Choroid plexus epithelial cell (primary cell): ENCODE data around the gene RPAP3.

Source experiments
- DNase-seq: peaks from one replicate; pipeline ENCODE4 v3.0.0-alpha.2; 2010; ENCODE audit warnings: low read depth
- H3K4me3 ChIP-seq: 2 replicates; pipeline ENCODE4 v1.5.1; 2011; ENCODE audit warnings: low read depth, mild to moderate bottlenecking, control low read depth, low read length, moderate library complexity
- CTCF ChIP-seq: conservative IDR thresholded peaks from 2 replicates; pipeline ENCODE4 v1.5.1; 2011; ENCODE audit warnings: low read depth, mild to moderate bottlenecking, control low read depth, inconsistent platforms, low read length, moderate library complexity

RPAP3 gene

GRCh38 chr12:47743311-47743860 is 37.6 kb upstream of the RPAP3 start:
- no peak for TF ChIP-seq CTCF
- DNase-seq = no peak
- no peak overlapping the region for H3K4me3 ChIP-seq

GRCh38 chr12:47742253-47742825 is 36.5 kb upstream of the RPAP3 start:
- peak; percentile 37 for DNase-seq
- no peak overlapping the region for H3K4me3 ChIP-seq
- peak; percentile 99 for TF ChIP-seq CTCF

GRCh38 chr12:47741340-47741703 is 35.5 kb upstream of the RPAP3 start:
- no peak overlapping the region for H3K4me3 ChIP-seq

GRCh38 chr12:47740606-47741339 is 34.9 kb upstream of the RPAP3 start:
- no peak for DNase-seq
- no peak for TF ChIP-seq CTCF
- H3K4me3 ChIP-seq = no peak overlapping the region

More at GRCh38 chr12:47741340-47741703, 35.5 kb upstream of the RPAP3 start:
- no peak for TF ChIP-seq CTCF
- DNase-seq = no peak

- no peak overlapping the region for H3K4me3 ChIP-seq
- no peak for DNase-seq
- no peak for TF ChIP-seq CTCF
Measured at GRCh38 chr12:47739979-47740378, 34.1 kb upstream of the RPAP3 start.

GRCh38 chr12:47739297-47739696 is 33.5 kb upstream of the RPAP3 start:
- no peak for TF ChIP-seq CTCF
- DNase-seq = no peak
- no peak overlapping the region for H3K4me3 ChIP-seq
